CD8-positive, alpha-beta memory T cell (primary cell): ENCODE measurements around the gene GID8. TPM values are rescaled to one million over a fixed set of nuclear protein-coding genes. Genes with fewer than 3 reads are reported as not detected.

Source experiments
- CTCF ChIA-PET: fragments of 350-600 bp; sonication (Branson Sonifier 250); formaldehyde crosslinking; loops from one replicate; lab custom pipeline; 2021; ENCODE audit warnings: antibody characterized with exemption; lab: Charles Lee
- POLR2A ChIA-PET: fragments of 350-600 bp; sonication (Branson Sonifier 250); formaldehyde crosslinking; loops from one replicate; lab custom pipeline; 2021; ENCODE audit warnings: antibody characterized with exemption; lab: Charles Lee
- DNase-seq, 5 donors: peaks; one replicate each; pipeline versions ENCODE4 v3.0.0 to v3.0.0-alpha.2; 2020 to 2022; ENCODE audit warnings: mixed read lengths in 1 of 5
- H3K27ac ChIP-seq: one replicate; pipeline ENCODE4 v1.7.0; 2013; ENCODE audit warnings: low read depth, mild to moderate bottlenecking, low read length, moderate library complexity
- H3K27me3 ChIP-seq: 2 replicates; pipeline ENCODE4 v1.7.0; 2013; ENCODE audit warnings: low read length, mild to moderate bottlenecking; ENCODE audit not compliant: insufficient read depth, poor library complexity, severe bottlenecking
- H3K36me3 ChIP-seq: 2 replicates; pipeline ENCODE4 v1.7.0; 2013; ENCODE audit warnings: mild to moderate bottlenecking, low read length, moderate library complexity; ENCODE audit not compliant: insufficient read depth
- H3K4me1 ChIP-seq: 2 replicates; pipeline ENCODE4 v1.7.0; 2013; ENCODE audit warnings: mild to moderate bottlenecking, low read length, moderate library complexity; ENCODE audit not compliant: insufficient read depth
- H3K4me3 ChIP-seq: 2 replicates; pipeline ENCODE4 v1.7.0; 2013; ENCODE audit warnings: mild to moderate bottlenecking, low read length
- H3K9me3 ChIP-seq: 2 replicates; pipeline ENCODE4 v1.7.0; 2013; ENCODE audit warnings: mild to moderate bottlenecking, low read length
- H3K27ac Mint-ChIP-seq, 8 donors: one replicate each; pipeline ENCODE4 v1.8.0; 2020 to 2021; ENCODE audit warnings: mixed read lengths in 8 of 8, mild to moderate bottlenecking in 6 of 8, inconsistent platforms in 3 of 8, moderate library complexity in 3 of 8
- H3K27me3 Mint-ChIP-seq, 2 donors: one replicate each; pipeline ENCODE4 v1.8.0; 2020 to 2021; ENCODE audit warnings: mixed read lengths in 2 of 2, mild to moderate bottlenecking in 1 of 2, moderate library complexity in 1 of 2
- H3K36me3 Mint-ChIP-seq, 3 donors: one replicate each; pipeline ENCODE4 v1.8.0; 2020 to 2021; ENCODE audit warnings: mixed read lengths in 3 of 3, inconsistent platforms in 1 of 3, mild to moderate bottlenecking in 1 of 3
- H3K4me1 Mint-ChIP-seq, 3 donors: one replicate each; pipeline ENCODE4 v1.8.0; 2020 to 2021; ENCODE audit warnings: mixed read lengths in 3 of 3, inconsistent platforms in 1 of 3, mild to moderate bottlenecking in 1 of 3
- H3K4me3 Mint-ChIP-seq, 7 donors: one replicate each; pipeline ENCODE4 v1.8.0; 2020 to 2021; ENCODE audit warnings: mixed read lengths in 7 of 7, mild to moderate bottlenecking in 6 of 7, moderate library complexity in 4 of 7, inconsistent platforms in 2 of 7
- H3K9me3 Mint-ChIP-seq, 5 donors: one replicate each; pipeline ENCODE4 v1.8.0; 2020 to 2022; ENCODE audit warnings: mixed read lengths in 5 of 5, mild to moderate bottlenecking in 3 of 5, moderate library complexity in 2 of 5, inconsistent platforms in 1 of 5
- polyA plus RNA-seq: library from polyadenylated mRNA; unstranded; fragments of 300-500 nt; fragmentation: Illumina TruSeq; gene quantifications from one replicate; pipeline ENCODE4 v1.2.3, GENCODE V29; 2021
- total RNA-seq, 2 experiments: library from RNA; stranded (reverse); gene quantifications; one replicate each; pipeline ENCODE4 v1.2.3, GENCODE V29; 2021

GID8 gene
- total RNA-seq (10 to 100 TPM; 44.9 to 45.5 TPM), polyA plus RNA-seq (19.0 TPM)

DNA sequence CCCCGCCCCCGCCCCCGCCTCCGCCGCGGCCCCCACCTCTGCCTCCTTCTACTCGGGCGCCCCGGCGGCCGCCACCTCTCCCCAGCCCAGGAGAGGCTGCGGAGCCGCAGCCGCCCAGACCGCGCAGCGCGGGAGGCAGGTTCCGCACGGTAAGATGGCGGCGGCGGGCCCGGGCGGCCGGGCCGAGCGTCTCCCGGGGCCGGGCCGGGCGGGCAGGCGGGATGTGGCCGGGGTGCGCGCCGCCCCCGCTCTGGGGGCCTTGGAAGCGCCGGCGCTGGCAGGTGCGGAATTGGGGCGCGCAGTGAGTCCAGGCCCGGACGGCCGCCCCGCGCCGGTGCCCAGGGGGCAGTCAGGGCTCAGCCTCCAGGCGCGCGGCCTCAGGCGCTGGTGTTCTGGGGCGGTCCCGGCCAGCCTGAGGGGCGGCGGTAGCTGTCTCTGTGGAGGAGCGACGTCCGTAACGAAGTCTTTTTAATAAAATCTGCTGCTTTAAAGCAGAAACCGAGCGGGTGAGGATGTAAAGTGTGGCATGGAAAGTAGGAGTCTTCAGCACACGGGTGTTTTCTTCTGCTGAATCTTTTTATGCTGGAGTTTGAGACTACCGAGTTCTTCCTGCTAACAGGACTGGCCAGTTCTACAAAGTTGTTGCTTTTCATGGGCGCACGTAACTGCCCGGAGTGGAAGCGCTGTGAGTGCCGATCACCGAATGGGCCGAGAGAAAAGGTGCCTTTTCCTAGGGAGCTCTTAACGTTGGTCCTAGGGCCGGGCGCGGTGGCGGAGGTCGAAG, at the start of gene GID8:
Gene GID8 (plus strand): TSS at position 43 of the 784 bp plus-strand sequence. CDS start 3,356 bp downstream, outside the sequence.
- CTCF ChIA-PET = interaction anchor here (1.8 to 4.6 kb wide), 4 partner anchors 11 to 35 kb away, joined by 5 to 38 read pairs (median 11); partner anchors contain the start of genes DIDO1 and SLC17A9
- peaks cover 49% of the 10 kb centered on the region for H3K4me1 ChIP-seq
- no peaks in the 10 kb centered on the region for H3K27me3 Mint-ChIP-seq

DNA sequence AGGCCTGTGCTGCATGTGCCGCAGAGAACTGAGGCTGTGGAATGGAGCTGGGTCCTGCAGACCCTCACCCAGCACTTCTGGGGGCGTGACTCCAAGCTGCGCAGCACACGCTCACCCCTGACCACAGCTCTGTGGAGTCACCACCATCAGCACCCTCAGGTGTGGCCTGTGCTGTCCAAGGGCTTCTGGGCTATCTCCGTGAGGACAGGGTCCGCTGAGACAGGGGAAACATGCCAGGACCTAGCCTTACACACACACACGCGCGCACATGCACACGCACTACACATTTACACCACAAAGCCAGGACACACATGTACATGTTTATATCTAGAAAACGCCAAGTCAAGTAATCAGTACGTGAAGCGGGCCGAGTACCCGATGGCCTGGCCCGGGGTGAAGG, 49.5 kb upstream of the GID8 start:
- Histone ChIP-seq H3K27ac (no peak overlapping the region), H3K4me1 (peaks cover 28% of the 10 kb centered on the region), H3K4me3 (no peak overlapping the region), H3K36me3 (peaks cover 73% of the 10 kb centered on the region), H3K9me3 (no peaks in the 10 kb centered on the region), H3K27me3 (no peaks in the 10 kb centered on the region)
- Mint-ChIP-seq H3K27me3 (no peaks in the 10 kb centered on the region), H3K27ac (no peak overlapping the region), H3K36me3 (peaks cover 4 to 75% (median 11%) of the 10 kb centered on the region in 3 donors), H3K4me1 (peaks cover 4 to 19% (median 8%) of the 10 kb centered on the region in 3 donors), H3K4me3 (no peak overlapping the region), H3K9me3 (no peaks in the 10 kb centered on the region)
- no peak for DNase-seq
- CTCF ChIA-PET = interaction anchor here (1.3 to 2.5 kb wide), 3 partner anchors 11 to 121 kb away, joined by 3 to 8 read pairs (median 5); no protein-coding TSS in a partner anchor
- POLR2A ChIA-PET = no interaction called here

More for the DNA sequence above, at the start of gene GID8:
- Histone ChIP-seq H3K36me3 (peaks cover 13% of the 10 kb centered on the region), H3K27ac (peak within 1 kb of the TSS; percentile 87), H3K27me3 (no peaks in the 10 kb centered on the region), H3K4me3 (peak within 1 kb of the TSS; percentile 93), H3K9me3 (no peaks in the 10 kb centered on the region)
- POLR2A ChIA-PET = interaction anchor here (0.5 to 2.9 kb wide), 9 partner anchors 9 to 816 kb away, joined by 3 to 30 read pairs (median 4); partner anchors contain the start of genes DIDO1, LSM14B, MRGBP and TCFL5
- Mint-ChIP-seq H3K4me1 (peaks cover 29 to 44% (median 43%) of the 10 kb centered on the region in 3 donors), H3K9me3 (no peaks in the 10 kb centered on the region), H3K36me3 (peaks cover 0 to 45% (median 5%) of the 10 kb centered on the region in 3 donors), H3K27ac (peak within 1 kb of the TSS; percentile 94 to 98 (median 96)), H3K4me3 (peak within 1 kb of the TSS; percentile 90 to 98 (median 97))
- peak in 1 of 5 donors; percentile 34 for DNase-seq

DNA sequence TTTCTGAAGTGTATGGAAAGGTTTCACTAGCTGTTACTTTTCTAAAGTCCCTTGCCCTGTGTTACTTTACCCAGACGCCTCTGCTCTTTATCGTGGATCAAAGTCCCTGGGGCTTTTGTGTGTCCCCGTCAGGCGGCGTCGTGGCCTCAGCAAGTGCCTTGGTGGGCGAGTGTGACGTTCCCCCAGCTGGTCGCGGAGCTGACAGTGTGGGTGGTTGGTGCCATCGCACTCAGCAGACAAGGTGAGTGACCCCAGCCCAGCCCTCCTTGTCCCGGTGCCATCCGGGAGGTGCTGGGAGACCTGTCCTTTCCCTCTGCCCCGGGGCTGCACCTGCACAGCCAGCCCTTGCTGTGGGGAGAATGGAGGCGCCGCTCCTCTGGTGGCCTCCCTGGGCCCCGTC, 49.0 kb upstream of the GID8 start:
- Mint-ChIP-seq H3K27me3 (no peaks in the 10 kb centered on the region), H3K27ac (no peak overlapping the region), H3K4me3 (no peak overlapping the region), H3K4me1 (peaks cover 4 to 19% (median 8%) of the 10 kb centered on the region in 3 donors), H3K9me3 (no peaks in the 10 kb centered on the region), H3K36me3 (peaks cover 4 to 80% (median 11%) of the 10 kb centered on the region in 3 donors)
- ChIA-PET POLR2A (no interaction called here), CTCF (interaction anchor here (1.3 to 2.5 kb wide), 2 partner anchors 11 to 120 kb away, joined by 3 to 8 read pairs; no protein-coding TSS in a partner anchor)
- no peak overlapping the region for H3K27ac ChIP-seq
- no peaks in the 10 kb centered on the region for H3K27me3 ChIP-seq
- DNase-seq = no peak
- H3K36me3 ChIP-seq = peaks cover 78% of the 10 kb centered on the region
- peaks cover 28% of the 10 kb centered on the region for H3K4me1 ChIP-seq
- no peak overlapping the region for H3K4me3 ChIP-seq
- H3K9me3 ChIP-seq = no peaks in the 10 kb centered on the region

GRCh38 chr20:62889411-62889810, 48.5 kb upstream of the GID8 start:
- Mint-ChIP-seq H3K27me3 (no peaks in the 10 kb centered on the region), H3K4me1 (peaks cover 4 to 19% (median 8%) of the 10 kb centered on the region in 3 donors), H3K9me3 (no peaks in the 10 kb centered on the region), H3K4me3 (no peak overlapping the region), H3K36me3 (peaks cover 8 to 85% (median 15%) of the 10 kb centered on the region in 3 donors), H3K27ac (peak overlapping the region in 1 of 8 donors; percentile 21)
- H3K4me1 ChIP-seq = peaks cover 28% of the 10 kb centered on the region
- ChIA-PET CTCF (interaction anchor here (1.3 to 2.5 kb wide), 3 partner anchors 10 to 120 kb away, joined by 3 to 8 read pairs (median 7); no protein-coding TSS in a partner anchor), POLR2A (no interaction called here)
- H3K27me3 ChIP-seq = no peaks in the 10 kb centered on the region
- DNase-seq = no peak
- H3K36me3 ChIP-seq = peaks cover 83% of the 10 kb centered on the region
- no peak overlapping the region for H3K27ac ChIP-seq
- H3K9me3 ChIP-seq = no peaks in the 10 kb centered on the region
- H3K4me3 ChIP-seq = no peak overlapping the region

- no peak overlapping the region for H3K4me3 ChIP-seq
- Mint-ChIP-seq H3K27me3 (no peaks in the 10 kb centered on the region), H3K4me1 (peaks cover 4 to 19% (median 8%) of the 10 kb centered on the region in 3 donors), H3K27ac (no peak overlapping the region), H3K36me3 (peaks cover 10 to 90% (median 16%) of the 10 kb centered on the region in 3 donors), H3K9me3 (no peaks in the 10 kb centered on the region), H3K4me3 (no peak overlapping the region)
- peaks cover 28% of the 10 kb centered on the region for H3K4me1 ChIP-seq
- peak in 1 of 5 donors; percentile 29 for DNase-seq
- no peaks in the 10 kb centered on the region for H3K27me3 ChIP-seq
- H3K36me3 ChIP-seq = peaks cover 87% of the 10 kb centered on the region
- H3K27ac ChIP-seq = no peak overlapping the region
- ChIA-PET POLR2A (no interaction called here), CTCF (interaction anchor here (1.5 to 2.1 kb wide), 2 partner anchors 15 to 65 kb away, joined by 3 to 7 read pairs; no protein-coding TSS in a partner anchor)
- H3K9me3 ChIP-seq = no peaks in the 10 kb centered on the region
Observed at GRCh38 chr20:62889871-62890270, 48.1 kb upstream of the GID8 start.

DNA sequence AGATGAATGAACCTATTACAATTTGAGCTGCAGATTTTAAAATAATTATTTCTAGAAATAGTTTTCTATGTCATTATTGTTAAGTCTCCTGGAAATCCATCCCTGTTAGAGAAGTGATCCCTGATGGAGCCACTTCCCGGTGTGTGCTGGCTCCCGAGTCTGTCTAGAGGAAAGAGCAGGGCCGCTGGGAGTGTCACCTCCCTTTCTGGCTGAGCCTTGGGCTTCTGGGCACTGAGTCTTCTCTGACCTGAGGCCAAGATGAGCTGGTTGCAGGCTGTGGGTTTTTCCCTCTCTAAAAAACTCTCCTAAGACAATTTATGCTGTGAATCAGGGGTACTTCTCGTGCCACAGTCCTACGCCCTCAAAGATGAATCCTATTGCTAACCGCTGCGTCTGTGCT, 47.5 kb upstream of the GID8 start:
- Histone ChIP-seq H3K9me3 (no peaks in the 10 kb centered on the region), H3K27ac (no peak overlapping the region), H3K4me3 (no peak overlapping the region), H3K27me3 (no peaks in the 10 kb centered on the region), H3K4me1 (peaks cover 28% of the 10 kb centered on the region), H3K36me3 (peaks cover 92% of the 10 kb centered on the region)
- Mint-ChIP-seq H3K4me1 (peaks cover 4 to 19% (median 8%) of the 10 kb centered on the region in 3 donors), H3K36me3 (peaks cover 10 to 95% (median 16%) of the 10 kb centered on the region in 3 donors), H3K4me3 (no peak overlapping the region), H3K27ac (peak overlapping the region in 2 of 8 donors; percentile 24 to 75), H3K27me3 (no peaks in the 10 kb centered on the region), H3K9me3 (no peaks in the 10 kb centered on the region)
- ChIA-PET POLR2A (no interaction called here), CTCF (interaction anchor here (1.5 to 2.1 kb wide), 2 partner anchors 16 to 64 kb away, joined by 3 to 7 read pairs; no protein-coding TSS in a partner anchor)
- DNase-seq = peak in 1 of 5 donors; percentile 4

DNA sequence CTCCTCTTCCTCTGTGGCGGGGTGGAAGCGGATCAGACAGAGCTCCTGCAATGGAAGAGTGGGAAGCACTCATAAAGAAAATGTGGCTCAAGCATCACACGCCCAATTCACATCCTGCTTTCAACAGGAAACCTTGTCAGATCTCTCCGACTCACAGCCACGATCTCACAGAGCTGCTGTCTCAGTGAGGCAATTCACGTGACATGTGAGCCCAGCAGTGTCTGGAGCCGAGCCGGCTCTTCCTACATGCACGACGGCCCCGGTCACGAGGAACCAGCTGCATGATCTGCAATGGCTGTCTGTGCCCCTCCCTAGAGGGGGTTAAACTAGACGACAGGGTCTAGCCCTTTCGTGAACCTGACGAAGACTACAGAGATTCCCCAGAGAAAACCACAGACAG, 46.8 kb upstream of the GID8 start:
- Histone ChIP-seq H3K36me3 (peaks cover 99% of the 10 kb centered on the region), H3K9me3 (no peaks in the 10 kb centered on the region), H3K4me1 (peaks cover 28% of the 10 kb centered on the region), H3K27me3 (no peaks in the 10 kb centered on the region), H3K4me3 (no peak overlapping the region), H3K27ac (no peak overlapping the region)
- ChIA-PET POLR2A (no interaction called here), CTCF (interaction anchor here (1.5 to 2.1 kb wide), 2 partner anchors 17 to 63 kb away, joined by 3 to 7 read pairs; no protein-coding TSS in a partner anchor)
- DNase-seq = peak in 2 of 5 donors; percentile 41 to 51
- Mint-ChIP-seq H3K36me3 (peaks cover 10 to 100% (median 16%) of the 10 kb centered on the region in 3 donors), H3K9me3 (no peaks in the 10 kb centered on the region), H3K4me1 (peaks cover 6 to 19% (median 8%) of the 10 kb centered on the region in 3 donors), H3K27ac (peak overlapping the region in 4 of 8 donors; percentile 24 to 75 (median 49)), H3K27me3 (no peaks in the 10 kb centered on the region), H3K4me3 (no peak overlapping the region)
